Measurements from ENCODE around the gene STX1A. TPM values are rescaled to one million over a fixed set of nuclear protein-coding genes. Genes with fewer than 3 reads are reported as not detected.
"Not testable (repeated sequence)": the region's sequence is repeated elsewhere in the genome, so short reads cannot be mapped to it uniquely, and the experiment has no call there.

The STX1A gene
- polyA plus RNA-seq, 3 donors, result 3.8 to 7.5 (median 4.0) TPM

DNA sequence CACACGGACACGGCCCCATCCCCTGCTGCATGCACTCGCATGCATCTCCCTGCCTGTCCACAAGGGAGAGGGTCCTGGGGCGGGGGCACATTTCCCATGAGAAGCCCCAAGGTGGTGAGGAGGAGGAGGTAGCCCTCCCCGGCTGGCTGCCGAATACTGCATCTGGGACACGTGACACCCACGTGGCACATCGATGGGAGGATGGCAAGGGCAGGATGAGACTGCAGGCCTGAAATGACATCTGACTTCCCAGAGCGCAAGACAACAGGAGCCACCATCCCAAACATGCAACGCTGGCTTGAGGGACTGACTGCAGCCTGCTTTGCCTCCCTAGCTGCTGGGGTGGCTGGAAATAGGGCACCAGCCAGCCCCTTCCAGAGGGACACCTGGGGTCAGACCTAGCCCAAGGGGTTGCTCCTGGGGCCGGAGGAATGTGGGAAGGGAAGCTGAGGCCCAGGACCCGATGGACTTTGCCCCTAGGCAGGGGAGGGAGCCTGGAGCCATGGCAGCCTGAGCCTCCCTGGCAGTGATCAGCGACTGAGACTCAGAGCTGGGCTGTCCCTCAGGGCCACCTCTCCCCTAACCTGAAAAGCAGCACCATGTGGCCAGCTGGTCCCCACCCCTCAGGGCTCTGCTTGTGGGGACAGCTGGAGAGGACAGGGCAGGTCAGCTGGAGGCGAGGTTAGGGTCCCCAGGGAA is 19.9 kb downstream of the STX1A start:
- no peak overlapping the region for H3K27ac ChIP-seq (ENCODE audit: low read depth, low read length)
- WGBS, 3 donors, result 79 to 86% (median 86%) methylated on average over 15 of the region's 15 CpGs

DNA sequence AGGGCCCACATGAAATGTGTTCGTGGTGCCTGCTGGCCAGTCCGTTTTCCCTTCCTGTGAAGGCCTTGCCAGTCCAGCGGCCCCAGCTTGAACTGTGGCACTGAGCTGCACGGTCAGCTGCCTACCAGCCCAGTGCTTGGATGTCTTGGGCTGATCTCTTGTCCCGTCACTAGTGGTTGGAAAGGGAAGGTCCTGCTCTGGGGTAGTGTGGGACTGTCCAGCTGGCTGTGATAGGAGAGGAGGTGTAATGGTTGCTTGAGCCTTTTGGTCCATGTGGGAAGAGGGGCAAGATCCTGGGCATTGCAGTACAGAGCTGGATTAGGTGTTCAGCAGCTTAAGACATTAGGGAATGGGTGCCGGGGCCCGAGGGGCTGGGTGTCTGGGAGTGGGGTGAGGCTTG is 21.1 kb downstream of the STX1A start:
- H3K27ac ChIP-seq (ENCODE audit: low read depth, low read length), result no peak overlapping the region
- 88 to 91% (median 90%) methylated on average over 7 of the region's 7 CpGs for WGBS, 3 donors

DNA sequence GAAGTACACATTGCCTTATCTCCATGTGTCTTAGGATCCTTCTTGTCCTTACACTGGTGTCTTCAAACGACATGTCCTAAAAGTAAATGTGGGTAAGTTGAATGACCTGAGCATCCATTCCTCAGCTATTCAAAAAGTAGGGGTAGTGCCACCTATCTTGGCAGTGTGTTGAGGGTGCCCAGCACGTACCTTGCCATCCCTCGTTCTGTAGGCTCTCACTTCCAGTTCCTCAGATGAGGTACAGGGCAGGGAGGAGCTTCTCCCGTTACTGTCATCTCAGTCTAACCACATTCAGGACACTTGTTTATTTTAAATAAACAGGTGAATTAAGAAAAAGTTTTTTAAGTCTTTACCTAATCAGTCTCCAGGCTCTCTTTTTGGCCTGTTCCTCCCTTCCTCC is 23.1 kb downstream of the STX1A start:
- no peak overlapping the region for H3K27ac ChIP-seq (ENCODE audit: low read depth, low read length)
- WGBS, 3 donors, result 92 to 94% (median 92%) methylated on average over 4 of the region's 4 CpGs

DNA sequence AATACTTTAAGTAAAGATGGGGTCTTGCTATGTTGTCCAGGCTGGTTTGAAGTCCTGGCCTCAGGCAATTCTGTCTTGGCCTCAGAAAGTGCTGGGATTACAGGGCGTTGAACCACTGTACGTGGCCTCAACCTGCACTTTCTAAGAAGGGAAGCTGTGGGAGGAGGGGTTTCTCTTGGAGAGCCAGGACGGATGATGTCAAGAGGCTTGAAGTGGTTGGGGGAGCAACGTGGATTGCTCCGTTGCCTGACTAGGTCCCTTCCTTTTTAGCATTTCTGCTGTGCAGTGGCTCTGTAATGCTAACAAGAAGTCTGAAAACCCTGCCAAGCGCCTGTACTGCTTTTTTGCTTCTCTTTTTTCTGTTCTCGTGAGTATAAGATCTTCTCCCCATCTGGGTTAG is 28.8 kb downstream of the STX1A start:
- H3K27ac ChIP-seq (ENCODE audit: low read depth, low read length), result no peak overlapping the region
- WGBS, 3 donors, result 84 to 89% (median 86%) methylated on average over 7 of the region's 7 CpGs

DNA sequence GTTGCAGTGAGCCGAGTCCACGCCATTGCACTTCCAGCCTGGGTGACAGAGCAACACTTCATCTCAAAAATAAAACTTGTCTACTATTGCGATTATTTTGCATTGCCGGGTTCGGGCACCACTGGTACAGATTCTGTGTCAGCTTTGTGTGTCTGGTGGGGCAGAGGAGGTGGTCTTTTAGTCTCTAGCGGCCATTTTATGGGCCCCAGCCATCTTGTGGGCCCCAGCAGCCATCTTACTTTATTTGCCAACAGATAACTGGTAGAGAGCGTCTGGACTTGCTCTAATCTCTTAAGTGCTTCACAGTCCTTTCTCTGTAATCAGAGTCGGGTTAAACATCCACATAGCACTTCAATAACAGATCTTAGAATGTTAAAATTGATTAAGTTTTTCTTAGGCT is 31.2 kb downstream of the STX1A start:
- no peak overlapping the region for H3K27ac ChIP-seq (ENCODE audit: low read depth, low read length)
- 89 to 95% (median 93%) methylated on average over 8 of the region's 8 CpGs for WGBS, 3 donors

DNA sequence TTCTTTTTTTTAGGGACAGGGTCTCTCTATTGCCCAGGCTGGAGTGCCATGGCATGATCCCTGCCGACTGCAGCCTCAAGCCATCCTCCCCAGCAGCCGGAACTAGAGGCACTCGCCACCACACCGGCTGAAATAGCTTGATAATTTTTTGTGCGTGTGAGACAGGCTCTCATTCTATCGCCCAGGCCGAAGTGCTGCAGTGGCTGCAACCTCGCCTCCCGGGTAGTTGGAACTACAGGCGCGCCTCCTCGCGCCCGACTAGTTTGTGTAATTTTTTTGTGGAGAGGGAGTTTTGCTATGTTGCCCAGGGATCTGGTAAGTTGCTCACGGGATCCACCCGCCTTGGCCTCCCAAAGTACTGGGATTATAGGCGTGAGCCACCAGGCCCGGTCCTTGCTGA is 34.2 kb downstream of the STX1A start:
- H3K27ac ChIP-seq (ENCODE audit: low read depth, low read length), result no peak overlapping the region
- 94 to 97% (median 95%) methylated on average over 18 of the region's 18 CpGs for WGBS, 3 donors

DNA sequence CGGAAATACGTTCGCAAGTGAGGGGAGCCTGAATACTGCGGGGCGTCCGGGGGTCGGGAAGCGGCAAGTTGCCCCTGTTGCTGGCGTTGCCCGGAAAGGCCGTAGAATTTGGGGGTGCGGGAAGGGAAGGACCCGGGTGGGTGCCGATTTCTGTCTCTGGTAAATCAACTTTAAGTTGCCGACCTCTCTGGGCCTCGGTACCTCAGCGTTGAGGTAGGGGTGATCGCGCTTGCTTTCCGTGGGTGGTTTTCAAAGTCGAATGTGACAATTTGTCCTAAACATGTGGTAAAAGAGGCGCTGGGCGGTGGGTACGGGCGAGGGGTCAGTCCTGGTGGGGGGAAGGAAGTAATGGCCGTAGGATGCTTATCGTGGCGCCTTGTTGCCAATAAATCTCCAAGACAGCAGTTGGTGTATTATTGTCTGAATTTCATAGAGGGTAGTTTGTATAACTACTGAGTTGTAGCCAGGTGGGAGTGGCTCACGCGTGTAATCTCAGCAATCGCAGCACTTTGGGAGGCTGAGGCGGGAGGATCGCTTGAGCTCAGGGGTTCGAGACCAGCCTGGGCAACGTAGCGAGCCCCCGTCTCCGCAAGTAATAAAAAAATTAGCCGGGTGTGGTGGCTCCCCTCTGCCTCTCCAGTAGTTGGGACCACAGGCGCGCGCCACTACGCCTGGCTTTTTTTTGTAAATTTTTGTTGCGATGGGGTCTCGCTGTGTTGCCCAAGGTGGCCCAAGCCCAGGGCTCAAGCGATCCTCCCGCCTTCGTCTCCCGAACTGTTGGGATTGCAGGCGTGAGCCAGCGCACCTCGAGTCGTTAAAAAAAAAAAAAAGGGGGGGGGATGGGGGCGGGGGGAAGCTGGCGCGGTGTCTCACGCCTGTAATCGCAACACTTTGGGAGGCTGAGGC is 35.4 kb downstream of the STX1A start:
- WGBS, 3 donors, result 18 to 29% (median 26%) methylated on average over 56 to 58 of the region's 58 CpGs
- no peak overlapping the region for H3K27ac ChIP-seq (ENCODE audit: low read depth, low read length)

DNA sequence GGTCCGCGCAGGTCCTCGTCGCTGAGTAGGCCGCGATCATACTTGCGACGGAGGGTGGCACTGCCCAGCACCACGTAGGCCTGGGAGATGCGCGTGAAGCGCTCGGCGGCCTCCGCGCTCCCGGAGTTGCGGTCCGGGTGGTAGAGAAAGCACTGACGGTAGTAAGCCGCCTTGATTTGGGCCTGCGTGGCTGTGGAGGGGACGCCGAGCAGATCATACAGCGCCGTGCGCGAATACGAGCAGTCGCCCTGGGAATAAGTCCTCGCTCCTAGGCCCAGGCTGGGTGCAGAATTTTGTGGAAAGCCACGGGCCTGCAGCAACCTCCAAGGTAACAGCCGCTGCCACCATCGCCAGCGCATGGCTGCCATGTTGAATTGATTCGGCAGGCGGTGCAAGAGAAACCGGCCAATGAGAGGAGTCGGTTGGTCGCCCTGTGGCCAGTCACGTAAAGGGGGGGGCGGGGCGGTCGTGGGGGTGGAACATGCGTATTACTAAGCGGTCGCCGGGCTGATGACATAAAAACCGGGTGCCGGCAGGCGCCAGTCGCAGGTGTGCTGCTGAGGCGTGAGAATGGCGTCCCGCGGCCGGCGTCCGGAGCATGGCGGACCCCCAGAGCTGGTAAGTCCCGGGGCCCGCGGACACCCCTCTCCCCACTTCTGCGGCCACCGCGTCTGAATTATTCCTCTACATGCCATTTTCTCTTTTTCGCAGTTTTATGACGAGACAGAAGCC is 36.2 kb downstream of the STX1A start, which contains the start of the genes BUD23 and DNAJC30:
TSS of gene BUD23 (plus strand) at position 542 of the 732 bp plus-strand sequence. CDS start at position 571, 29 bp downstream.
TSS of gene DNAJC30 (minus strand) at position 398 of the 732 bp plus-strand sequence. CDS start at position 368, 30 bp downstream.
- H3K27ac ChIP-seq (ENCODE audit: low read depth, low read length), result no peak within 1 kb of the TSS
- 0% methylated on average over 63 to 68 of the region's 68 CpGs for WGBS, 3 donors

DNA sequence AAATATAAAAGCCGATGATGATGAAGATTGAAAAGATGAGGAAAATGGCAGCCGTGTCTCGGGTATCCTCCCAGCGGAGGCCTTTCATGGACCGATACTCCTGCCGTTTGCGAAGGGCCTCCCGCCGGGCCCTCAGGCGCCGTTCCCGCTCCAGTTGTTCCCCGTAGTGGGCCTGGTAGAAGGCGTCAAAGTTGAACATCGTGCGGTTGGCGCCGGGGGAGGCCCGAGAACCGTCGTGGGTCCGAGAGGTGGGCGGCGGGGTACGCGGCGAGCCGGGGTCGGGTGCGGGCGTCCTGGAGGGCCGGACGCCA is 36.8 kb downstream of the STX1A start:
- H3K27ac ChIP-seq (ENCODE audit: low read depth, low read length), result no peak overlapping the region
- 0 to 1% (median 1%) methylated on average over 33 of the region's 33 CpGs for WGBS, 3 donors

DNA sequence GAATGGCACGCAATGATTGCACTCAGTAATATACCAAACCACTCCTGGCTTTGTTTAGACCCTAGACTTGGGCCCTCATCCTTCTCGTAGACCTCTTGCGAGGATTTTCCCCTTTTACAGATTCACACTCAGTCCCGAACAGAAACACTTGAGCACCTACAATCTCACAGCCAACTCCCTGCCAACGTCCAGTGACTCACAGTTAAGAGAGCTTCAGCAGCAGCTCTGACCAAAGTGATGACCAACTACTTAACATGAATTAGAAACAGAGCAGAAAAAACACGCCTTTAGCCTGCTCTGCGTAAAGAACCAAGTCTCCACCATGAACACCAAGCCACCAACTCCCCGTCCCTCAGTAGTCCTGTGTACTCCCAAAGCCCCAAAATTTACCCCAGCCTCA is 38.4 kb downstream of the STX1A start:
- 78 to 83% (median 83%) methylated on average over 8 of the region's 8 CpGs for WGBS, 3 donors
- no peak overlapping the region for H3K27ac ChIP-seq (ENCODE audit: low read depth, low read length)

DNA sequence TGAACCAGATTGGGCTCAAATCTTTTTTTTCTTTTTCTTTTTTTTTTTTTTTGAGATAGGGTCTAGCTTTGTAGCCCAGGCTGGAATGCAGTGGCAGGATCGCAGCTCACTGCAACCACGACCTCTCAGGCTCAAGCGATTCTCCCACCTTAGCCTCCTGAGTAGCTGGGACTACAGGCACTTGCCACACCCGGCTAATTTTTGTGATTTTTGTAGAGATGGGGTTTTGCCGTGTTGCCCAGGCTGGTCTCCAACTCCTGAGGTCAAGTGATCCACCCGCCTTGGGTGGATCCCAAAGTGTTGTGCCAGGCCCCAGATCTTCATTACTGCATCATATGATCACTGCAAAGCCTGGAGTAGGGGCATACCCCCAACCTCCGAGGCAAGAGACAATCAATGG is 39.0 kb downstream of the STX1A start:
- 76 to 88% (median 80%) methylated on average over 7 of the region's 7 CpGs for WGBS, 3 donors
- H3K27ac ChIP-seq (ENCODE audit: low read depth, low read length), result no peak overlapping the region

DNA sequence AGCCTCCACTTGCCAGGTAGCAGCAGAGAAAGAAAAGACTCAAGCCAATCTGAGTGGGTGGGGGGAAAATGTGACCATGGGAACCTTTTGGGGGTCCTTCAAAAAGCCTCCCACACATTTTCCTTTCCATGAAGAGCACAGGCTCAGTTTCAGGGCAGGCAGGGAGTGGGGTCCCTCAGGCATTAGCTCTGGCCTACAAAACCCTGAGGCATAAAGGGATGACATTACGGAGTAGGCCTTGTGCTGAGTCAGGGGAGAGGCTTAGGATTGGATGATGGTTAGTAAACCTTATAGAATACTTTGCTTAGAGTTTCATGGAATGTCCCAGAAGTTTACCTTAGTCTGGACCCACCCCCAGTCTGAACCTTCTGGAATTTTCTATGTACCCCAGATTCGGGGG is 39.8 kb downstream of the STX1A start:
- WGBS, 3 donors, result 86 to 88% (median 87%) methylated on average over 2 of the region's 2 CpGs

DNA sequence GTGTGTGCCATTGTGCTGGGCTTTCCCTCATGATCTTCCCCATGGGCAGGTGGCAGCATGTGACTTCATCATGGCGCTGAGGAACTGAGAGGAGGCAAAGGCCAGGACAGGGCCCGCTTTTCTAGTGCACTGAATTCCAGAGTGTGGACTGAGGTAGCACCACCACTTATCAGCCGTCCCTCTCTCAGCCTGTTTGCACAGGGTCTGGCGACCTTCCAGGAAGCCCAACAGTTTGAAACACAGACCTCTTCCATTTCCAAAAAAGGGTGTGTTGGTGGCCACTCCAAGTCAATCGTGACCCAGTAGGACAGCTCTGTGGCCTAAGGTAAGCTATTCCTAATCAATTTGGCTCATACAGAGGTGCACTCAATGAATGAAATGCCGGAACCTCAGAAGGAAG is 40.6 kb downstream of the STX1A start:
- WGBS, 3 donors, result 63 to 94% (median 90%) methylated on average over 6 of the region's 6 CpGs
- no peak overlapping the region for H3K27ac ChIP-seq (ENCODE audit: low read depth, low read length)

More for the DNA sequence above, 39.8 kb downstream of the STX1A start:
- H3K27ac ChIP-seq (ENCODE audit: low read depth, low read length), result no peak overlapping the region

DNA sequence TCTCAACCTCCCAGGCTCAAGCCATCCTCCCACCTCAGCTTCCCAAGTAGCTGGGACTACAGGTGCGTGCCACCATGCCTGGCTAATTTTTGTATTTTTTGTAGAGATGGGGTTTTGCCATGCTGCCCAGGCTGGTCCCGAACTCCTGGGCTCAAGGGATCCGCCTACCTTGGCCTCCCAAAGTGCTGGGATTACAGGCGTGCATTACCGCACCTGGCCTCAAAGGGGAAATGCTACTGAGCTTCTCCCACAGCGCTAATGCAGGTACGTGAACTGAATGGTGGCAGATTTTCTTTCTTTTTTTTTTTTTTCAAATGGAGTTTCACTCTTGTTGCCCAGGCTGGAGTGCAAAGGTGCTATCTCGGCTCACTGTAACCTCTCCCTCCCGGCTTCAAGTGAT is 43.4 kb downstream of the STX1A start:
- H3K27ac ChIP-seq (ENCODE audit: low read depth, low read length), result not testable (repeated sequence)
- WGBS, 3 donors, result 81 to 85% (median 83%) methylated on average over 9 of the region's 9 CpGs

DNA sequence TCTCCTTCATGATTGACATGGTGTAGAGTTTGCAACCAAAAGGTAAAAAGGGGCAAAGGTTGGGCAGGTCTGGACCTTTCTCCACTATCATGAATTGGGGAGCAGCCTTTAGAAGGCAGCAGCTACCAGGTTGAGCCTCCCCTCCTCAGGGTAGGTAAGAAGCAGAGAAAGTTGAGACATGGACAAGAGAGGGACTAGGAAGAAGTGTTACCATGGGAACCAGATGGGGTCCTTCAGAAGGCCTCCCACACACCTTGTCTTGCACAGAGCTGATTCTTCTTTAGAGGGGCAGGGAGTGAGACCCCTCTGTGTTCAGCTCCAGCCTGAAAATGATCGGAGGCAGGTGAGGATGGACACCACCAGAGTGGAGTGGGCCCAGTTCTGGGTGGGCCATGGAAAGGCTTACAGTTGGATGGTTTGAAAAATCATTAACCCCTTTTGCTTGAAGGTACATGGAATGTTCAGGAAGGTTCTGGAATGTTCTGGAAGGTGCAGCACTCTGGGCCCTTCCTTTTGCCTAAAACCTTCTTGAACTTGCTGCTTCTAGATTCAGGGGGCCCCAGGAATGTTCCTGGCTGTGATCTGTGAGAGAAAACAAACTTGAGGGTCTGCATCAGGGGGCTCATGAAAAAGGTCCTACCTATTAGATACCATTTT is 44.9 kb downstream of the STX1A start:
- whole genome bisulfite sequencing, 3 donors, result 86 to 96% (median 93%) methylated on average over 1 of the region's 1 CpG
- no peak overlapping the region for H3K27ac ChIP-seq (ENCODE audit: low read depth, low read length)

DNA sequence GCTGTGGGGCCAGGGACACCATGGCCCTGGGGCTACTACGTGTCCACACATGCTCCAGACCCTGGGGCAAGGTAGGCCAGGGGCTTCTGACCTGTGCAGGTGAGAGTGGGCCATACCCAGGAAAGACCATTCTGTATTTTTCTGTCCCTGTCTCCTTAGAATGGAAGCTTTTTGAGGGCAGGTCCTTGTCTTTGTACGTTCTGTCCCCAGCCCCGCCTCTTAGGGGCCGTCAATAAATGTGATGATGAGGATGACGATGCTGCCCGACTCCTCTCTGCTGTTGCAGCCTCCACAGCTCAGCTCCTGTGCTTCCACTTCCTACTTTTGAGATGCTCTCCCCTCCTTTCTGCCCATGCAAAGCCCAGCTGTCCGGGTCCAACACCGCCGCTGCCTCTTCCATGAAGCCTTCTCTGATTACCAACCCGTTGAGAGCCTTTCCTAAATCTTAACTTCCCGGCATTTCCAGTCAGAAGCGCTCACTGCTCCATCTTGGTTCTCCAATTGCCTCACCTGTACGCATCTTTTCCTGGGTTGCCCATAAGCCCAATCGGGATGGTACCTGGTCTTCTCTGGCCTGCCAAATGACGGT is 47.5 kb downstream of the STX1A start:
- no peak overlapping the region for H3K27ac ChIP-seq (ENCODE audit: low read depth, low read length)
- WGBS, 3 donors, result 89 to 92% (median 89%) methylated on average over 15 of the region's 15 CpGs

DNA sequence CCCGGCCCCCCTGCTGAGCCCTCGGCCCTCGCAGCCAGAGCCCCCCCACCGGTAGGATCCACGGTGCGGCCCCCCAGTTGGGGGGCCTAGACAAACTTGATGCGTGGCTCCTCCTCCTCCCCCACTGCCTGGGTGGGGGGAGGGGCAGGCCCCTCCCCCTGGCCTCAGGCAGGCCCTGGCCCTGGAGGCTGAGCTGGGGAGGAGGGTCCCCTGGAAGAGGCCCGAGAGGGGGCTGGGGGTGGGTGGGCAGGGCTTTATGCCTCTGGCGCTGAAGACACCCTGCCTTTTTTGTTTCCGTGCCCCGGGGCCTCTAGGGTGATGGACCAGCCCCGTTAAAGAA is 48.2 kb downstream of the STX1A start:
- 37 to 71% (median 40%) methylated on average over 4 to 12 of the region's 12 CpGs for WGBS, 3 donors
- no peak overlapping the region for H3K27ac ChIP-seq (ENCODE audit: low read depth, low read length)

DNA sequence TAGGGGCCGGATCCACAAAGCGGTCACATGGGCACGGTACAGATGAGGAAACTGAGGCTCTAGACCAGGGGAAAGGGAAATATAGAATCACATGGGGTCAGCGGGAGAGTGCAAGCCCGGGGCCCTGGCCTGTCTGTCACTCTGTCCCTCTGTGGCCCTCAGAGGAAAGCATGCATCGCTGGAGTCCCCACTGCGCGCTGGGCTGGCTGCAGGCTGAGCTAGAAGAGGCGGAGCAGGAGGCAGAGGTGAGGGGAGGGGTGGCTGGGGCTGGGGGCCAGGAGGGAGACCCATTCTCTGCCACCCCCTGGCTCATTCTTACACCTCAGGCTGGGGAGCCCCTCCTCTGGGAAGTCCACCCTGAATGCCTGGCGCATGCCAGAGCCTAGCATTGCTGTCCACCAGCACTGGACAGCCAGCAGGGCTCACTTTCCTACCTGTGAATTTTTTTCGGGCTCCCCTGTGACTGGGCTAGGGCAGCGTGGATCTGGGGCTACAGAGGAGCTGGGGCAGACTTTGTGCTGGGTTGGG is 49.5 kb downstream of the STX1A start:
- no peak overlapping the region for H3K27ac ChIP-seq (ENCODE audit: low read depth, low read length)
- WGBS, 3 donors, result 81 to 86% (median 84%) methylated on average over 12 of the region's 12 CpGs
